ENCODE data around the gene SLC50A1. TPM values are rescaled to one million over a fixed set of nuclear protein-coding genes. Genes with fewer than 3 reads are reported as not detected.
A peak's percentile ranks its signal among the peaks of the same experiment; 100 is the strongest.

SLC50A1 gene
- polyA plus RNA-seq, 1 donor (not counting 4 experiments of a cell fraction or from before 2014, with no cell fraction given) = 54.5 TPM

- TF ChIP-seq CTCF (optimal IDR thresholded peaks at IDR 0.05 in 1 of 3, IDR thresholded peaks at IDR 0.05 in 1 of 3, conservative IDR thresholded peaks at IDR 0.05 in 1 of 3; ENCODE audit: extremely low read depth in 1 of 3, insufficient read depth in 2 of 3, low read length in 3 of 3) (no peak), EZH2 (IDR thresholded peaks at IDR 0.05; ENCODE audit: low read length) (no peak)
- H3K4me1 ChIP-seq (ENCODE audit: control insufficient read depth, extremely low read depth, insufficient read depth, low read length) = peaks cover 34% of the 10 kb centered on the region
- peaks cover 3% of the 10 kb centered on the region for H3K9me1 ChIP-seq (ENCODE audit: control insufficient read depth, extremely low read depth, insufficient read depth, low read length)
- DNase-seq (ENCODE audit: low read depth, low spot score) (no peak), FAIRE-seq (no peak)
- no peak overlapping the region for H3K27ac ChIP-seq (ENCODE audit: control insufficient read depth, insufficient read depth, low read length)
- H3K79me2 ChIP-seq (ENCODE audit: control insufficient read depth, insufficient read depth, low read length) = no peaks in the 10 kb centered on the region
- H3K4me2 ChIP-seq (ENCODE audit: control insufficient read depth, extremely low read depth, insufficient read depth, low read depth, low read length) = no peak overlapping the region
- no peak overlapping the region for H3K9ac ChIP-seq (ENCODE audit: control insufficient read depth, extremely low read depth, insufficient read depth, low read length)
- H3K36me3 ChIP-seq (ENCODE audit: control insufficient read depth in 2 of 2, extremely low read depth in 1 of 2, insufficient read depth in 2 of 2, low read length in 2 of 2) = no peaks in the 10 kb centered on the region
- H3K9me3 ChIP-seq (ENCODE audit: control insufficient read depth, low read depth, low read length) = no peaks in the 10 kb centered on the region
- no peak overlapping the region for H2AFZ ChIP-seq (ENCODE audit: control insufficient read depth, low read length)
- H3K4me3 ChIP-seq (ENCODE audit: control insufficient read depth in 2 of 3, extremely low read depth in 1 of 3, insufficient read depth in 2 of 3, low read depth in 1 of 3, low read length in 3 of 3) = no peak overlapping the region
- no peaks in the 10 kb centered on the region for H3K27me3 ChIP-seq (ENCODE audit: control insufficient read depth, extremely low read depth, insufficient read depth, low read length)
- H4K20me1 ChIP-seq (ENCODE audit: control insufficient read depth, extremely low read depth, insufficient read depth, low read length) = no peaks in the 10 kb centered on the region
- dilution Hi-C loops (cut with MboI; ENCODE audit: extremely low pct_ligation_motif_present, low sequenced_read_pairs) = no loop called here
These were observed 13.3 kb upstream of the SLC50A1 start for GRCh38 chr1:155122308-155122707.

DNA sequence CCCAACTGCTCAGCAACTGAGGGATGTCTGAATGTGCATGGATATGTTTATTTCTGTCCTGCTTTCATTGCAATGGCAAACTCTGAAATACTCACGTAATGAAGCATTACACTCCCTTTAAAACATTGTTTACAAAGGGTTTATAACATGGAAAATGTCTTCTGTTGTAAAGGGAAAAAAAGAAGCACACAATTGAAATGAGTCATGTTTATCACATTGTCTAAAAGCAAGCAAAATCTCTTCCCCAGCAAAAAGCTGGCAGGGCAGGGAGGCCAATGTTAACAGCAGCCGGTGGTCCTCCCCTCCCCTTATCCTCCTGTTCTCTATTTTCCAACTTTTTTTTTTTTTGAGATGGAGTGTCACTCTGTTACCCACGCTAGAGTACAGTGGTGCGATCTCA is 11.9 kb upstream of the SLC50A1 start:
- dilution Hi-C loops (cut with MboI; ENCODE audit: extremely low pct_ligation_motif_present, low sequenced_read_pairs) = no loop called here
- Histone ChIP-seq H3K9me1 (ENCODE audit: control insufficient read depth, extremely low read depth, insufficient read depth, low read length) (peaks cover 3% of the 10 kb centered on the region), H3K4me2 (ENCODE audit: control insufficient read depth, extremely low read depth, insufficient read depth, low read depth, low read length) (no peak overlapping the region), H4K20me1 (ENCODE audit: control insufficient read depth, extremely low read depth, insufficient read depth, low read length) (no peaks in the 10 kb centered on the region), H2AFZ (ENCODE audit: control insufficient read depth, low read length) (no peak overlapping the region), H3K27ac (ENCODE audit: control insufficient read depth, insufficient read depth, low read length) (peak overlapping the region; percentile 84), H3K4me1 (ENCODE audit: control insufficient read depth, extremely low read depth, insufficient read depth, low read length) (peaks cover 35% of the 10 kb centered on the region), H3K4me3 (ENCODE audit: control insufficient read depth in 2 of 3, extremely low read depth in 1 of 3, insufficient read depth in 2 of 3, low read depth in 1 of 3, low read length in 3 of 3) (no peak overlapping the region), H3K36me3 (ENCODE audit: control insufficient read depth in 2 of 2, extremely low read depth in 1 of 2, insufficient read depth in 2 of 2, low read length in 2 of 2) (no peaks in the 10 kb centered on the region), H3K9me3 (ENCODE audit: control insufficient read depth, low read depth, low read length) (no peaks in the 10 kb centered on the region), H3K9ac (ENCODE audit: control insufficient read depth, extremely low read depth, insufficient read depth, low read length) (peak overlapping the region; percentile 96), H3K27me3 (ENCODE audit: control insufficient read depth, extremely low read depth, insufficient read depth, low read length) (no peaks in the 10 kb centered on the region), H3K79me2 (ENCODE audit: control insufficient read depth, insufficient read depth, low read length) (peaks cover 11% of the 10 kb centered on the region)
- DNase-seq (ENCODE audit: low read depth, low spot score) = no peak
- FAIRE-seq = no peak
- TF ChIP-seq EZH2 (IDR thresholded peaks at IDR 0.05; ENCODE audit: low read length) (no peak), CTCF (optimal IDR thresholded peaks at IDR 0.05 in 1 of 3, IDR thresholded peaks at IDR 0.05 in 1 of 3, conservative IDR thresholded peaks at IDR 0.05 in 1 of 3; ENCODE audit: extremely low read depth in 1 of 3, insufficient read depth in 2 of 3, low read length in 3 of 3) (no peak)
